Neuron (in vitro differentiated cells): ENCODE measurements around the gene ZER1.

Experiments used
- H2AFZ ChIP-seq: one replicate; pipeline ENCODE4 v1.6.1; 2013; ENCODE audit warnings: low read depth, mild to moderate bottlenecking, inconsistent platforms, low read length, moderate library complexity
- H3K27me3 ChIP-seq: one replicate; pipeline ENCODE4 v1.6.1; 2013; ENCODE audit warnings: low read length; ENCODE audit not compliant: insufficient read depth
- H3K36me3 ChIP-seq: one replicate; pipeline ENCODE4 v1.6.1; 2013; ENCODE audit warnings: low read length; ENCODE audit not compliant: insufficient read depth
- H3K4me1 ChIP-seq: one replicate; pipeline ENCODE4 v1.6.1; 2013; ENCODE audit warnings: low read length; ENCODE audit not compliant: insufficient read depth
- H3K4me3 ChIP-seq: 2 replicates; pipeline ENCODE4 v1.5.1; 2013; ENCODE audit warnings: mild to moderate bottlenecking, low read length, moderate library complexity
- H3K9me3 ChIP-seq: one replicate; pipeline ENCODE4 v1.6.1; 2013; ENCODE audit warnings: low read length

ZER1 gene

DNA sequence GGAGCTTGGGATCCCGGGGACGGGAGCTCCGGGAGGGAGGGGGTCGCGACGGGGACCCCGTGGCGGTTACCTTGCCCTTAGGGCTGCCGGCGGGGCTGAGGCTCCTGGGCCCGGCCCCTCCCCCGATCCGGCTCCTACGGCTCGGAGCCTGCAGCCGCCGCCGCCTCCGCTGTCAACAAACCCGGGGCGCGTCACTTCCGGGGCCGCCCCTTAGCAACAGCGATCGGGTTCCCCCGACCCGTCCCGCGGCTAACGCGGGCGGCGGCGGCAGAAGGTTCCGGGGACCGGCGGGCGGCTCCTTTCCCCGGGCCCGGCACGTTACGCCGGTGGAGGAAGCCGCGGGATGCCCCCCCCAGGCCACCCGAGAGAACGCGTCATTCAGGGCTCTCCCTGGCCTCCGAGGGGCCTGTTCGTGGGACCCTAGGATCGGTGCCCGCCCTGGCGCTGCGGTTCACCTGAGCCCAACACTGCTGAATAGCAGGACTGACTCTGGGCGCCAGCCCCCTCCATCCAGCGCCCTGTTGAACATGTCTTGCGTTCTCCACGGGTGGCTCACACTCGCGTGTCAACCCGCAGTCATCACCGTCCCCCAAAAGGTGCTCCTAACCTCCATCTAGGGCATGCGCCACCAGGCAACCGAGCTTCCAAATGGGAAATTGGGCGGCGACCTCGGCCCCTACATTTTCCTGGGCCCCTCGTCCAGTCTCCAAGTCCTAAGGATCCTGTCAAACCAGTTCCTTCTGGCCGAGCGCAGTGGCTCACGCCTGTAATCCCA, at the start of gene ZER1:
Gene ZER1 (minus strand): TSS at position 183 of the 775 bp plus-strand sequence. CDS start 16,362 bp downstream, outside the sequence.
- Histone ChIP-seq H3K4me1 (peaks cover 12% of the 10 kb centered on the region), H2AFZ (peak within 1 kb of the TSS; percentile 89), H3K36me3 (peaks cover 5% of the 10 kb centered on the region), H3K9me3 (no peaks in the 10 kb centered on the region), H3K4me3 (peak within 1 kb of the TSS; percentile 95), H3K27me3 (no peaks in the 10 kb centered on the region)

DNA sequence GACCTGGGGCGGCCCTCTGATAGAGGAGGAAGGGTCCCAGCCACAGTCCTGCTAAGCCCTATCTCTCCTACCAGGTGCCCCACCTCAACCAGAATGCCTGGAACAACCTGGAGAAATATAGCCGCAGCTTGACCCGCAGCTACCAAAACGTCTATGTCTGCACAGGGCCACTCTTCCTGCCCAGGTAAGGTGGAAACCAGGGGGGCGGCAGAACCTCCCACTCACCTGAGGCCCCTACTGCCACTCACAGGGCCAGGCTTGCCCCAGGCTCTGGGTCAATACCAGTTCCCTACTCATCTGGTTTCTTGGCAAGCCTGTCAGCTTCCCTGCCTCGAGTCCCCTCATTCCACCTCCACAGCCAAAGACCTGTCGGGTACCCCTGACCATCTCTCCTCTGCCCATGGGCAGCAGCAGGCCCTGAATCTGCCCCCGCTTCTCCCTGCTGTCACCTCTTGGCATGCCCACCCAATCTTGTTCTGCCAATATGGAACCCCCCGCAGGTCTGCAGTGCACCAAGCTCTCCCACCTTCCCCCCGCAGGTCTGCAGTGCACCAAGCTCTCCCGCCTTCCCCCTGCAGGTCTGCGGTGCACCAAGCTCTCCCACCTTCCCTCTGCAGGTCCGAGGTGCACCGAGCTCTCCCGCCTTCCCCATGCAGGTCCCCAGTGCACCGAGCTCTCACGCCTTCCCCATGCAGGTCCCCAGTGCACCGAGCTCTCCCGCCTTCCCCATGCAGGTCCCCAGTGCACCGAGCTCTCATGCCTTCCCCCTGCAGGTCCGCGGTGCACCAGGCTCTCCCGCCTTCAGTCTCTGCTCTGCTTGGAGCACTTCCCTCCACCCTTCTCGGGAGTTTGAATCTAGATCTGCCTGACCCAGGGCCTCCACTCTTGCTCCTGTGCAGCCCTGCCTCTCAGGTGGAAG, 49.2 kb upstream of the ZER1 start:
- no peak overlapping the region for H3K4me3 ChIP-seq
- H2AFZ ChIP-seq: no peak overlapping the region
- H3K4me1 ChIP-seq: no peaks in the 10 kb centered on the region
- H3K27me3 ChIP-seq: no peaks in the 10 kb centered on the region
- no peaks in the 10 kb centered on the region for H3K9me3 ChIP-seq
- H3K36me3 ChIP-seq: peaks cover 46% of the 10 kb centered on the region

DNA sequence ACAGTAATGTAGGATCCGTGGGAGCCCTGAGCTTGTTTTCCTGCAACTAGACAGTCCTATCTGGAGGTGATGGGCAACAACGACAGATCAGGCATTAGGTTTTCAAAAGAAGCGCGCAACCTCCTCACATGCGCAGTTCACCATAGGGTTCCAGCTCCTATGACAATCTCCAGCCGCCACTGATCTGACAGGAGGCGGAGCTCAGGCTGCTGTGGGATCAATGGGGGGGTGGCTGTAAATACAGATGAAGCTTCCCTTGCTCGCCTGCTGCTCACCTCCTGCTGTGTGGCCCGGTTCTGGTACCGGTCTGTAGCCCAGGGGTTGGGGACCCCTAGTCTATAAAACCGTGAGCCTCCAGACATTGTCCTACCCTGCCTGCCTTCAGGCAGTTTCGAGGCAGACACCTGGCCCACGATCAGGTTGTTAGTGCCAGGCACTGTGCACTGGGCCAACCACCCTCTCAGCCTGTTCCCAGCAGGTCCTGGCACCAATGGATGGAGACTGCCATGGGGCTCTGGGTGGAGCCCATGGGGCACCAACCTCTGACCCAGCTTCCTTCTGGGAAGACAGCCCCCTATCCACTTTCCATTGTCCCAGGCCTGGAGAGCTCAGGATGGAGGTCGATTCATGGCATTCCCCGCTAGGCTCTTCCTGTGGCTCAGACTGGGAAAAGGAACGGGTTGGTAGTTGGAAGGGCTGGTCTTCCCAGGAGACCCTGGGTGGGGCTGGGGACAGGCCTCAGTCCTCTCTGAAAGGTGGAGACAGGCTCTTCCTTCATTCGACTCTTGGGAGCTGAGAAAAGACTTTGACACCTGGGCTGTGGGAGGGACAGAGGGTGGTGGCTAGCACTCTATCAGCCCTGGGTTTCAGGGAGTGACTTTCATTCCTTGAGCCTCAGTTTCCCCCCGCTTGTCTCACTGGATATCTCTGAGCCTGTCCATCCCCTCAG, 48.3 kb upstream of the ZER1 start:
- H3K4me1 ChIP-seq: no peaks in the 10 kb centered on the region
- peaks cover 38% of the 10 kb centered on the region for H3K36me3 ChIP-seq
- H3K27me3 ChIP-seq: no peaks in the 10 kb centered on the region
- H3K4me3 ChIP-seq: no peak overlapping the region
- H2AFZ ChIP-seq: no peak overlapping the region
- no peaks in the 10 kb centered on the region for H3K9me3 ChIP-seq

DNA sequence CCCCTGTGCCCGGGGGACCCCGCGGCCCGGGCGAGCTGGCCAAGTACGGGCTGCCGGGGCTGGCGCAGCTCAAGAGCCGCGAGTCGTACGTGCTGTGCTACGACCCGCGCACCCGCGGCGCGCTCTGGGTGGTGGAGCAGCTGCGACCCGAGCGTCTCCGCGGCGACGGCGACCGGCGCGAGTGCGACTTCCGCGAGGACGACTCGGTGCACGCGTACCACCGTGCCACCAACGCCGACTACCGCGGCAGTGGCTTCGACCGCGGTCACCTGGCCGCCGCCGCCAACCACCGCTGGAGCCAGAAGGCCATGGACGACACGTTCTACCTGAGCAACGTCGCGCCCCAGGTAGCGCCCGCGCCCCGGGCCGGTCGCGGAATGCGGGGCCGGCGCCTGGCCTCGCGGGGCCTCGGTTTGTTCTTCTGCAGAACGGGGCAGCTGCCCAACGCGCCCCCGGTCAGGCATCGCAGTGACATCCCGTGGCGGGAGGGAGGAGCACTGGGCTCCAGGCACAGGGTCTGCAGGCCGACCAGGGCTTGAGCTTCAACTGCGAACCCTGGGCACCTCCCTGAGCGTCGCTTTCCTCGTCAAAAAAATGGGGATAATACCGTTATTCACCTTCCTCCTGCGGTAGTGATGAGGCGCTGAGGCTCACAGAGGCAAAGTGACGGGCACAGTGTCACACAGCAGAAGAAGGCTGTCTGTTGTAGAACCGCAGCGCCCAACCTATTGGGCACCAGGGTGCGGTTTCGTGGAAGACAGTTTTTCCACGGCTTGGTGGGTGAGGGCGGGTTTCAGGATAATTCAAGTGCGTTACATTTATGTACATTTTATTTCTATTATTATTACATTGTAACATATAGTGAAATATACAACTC, 47.4 kb upstream of the ZER1 start:
- no peaks in the 10 kb centered on the region for H3K9me3 ChIP-seq
- no peaks in the 10 kb centered on the region for H3K27me3 ChIP-seq
- no peaks in the 10 kb centered on the region for H3K4me1 ChIP-seq
- H3K36me3 ChIP-seq: peaks cover 29% of the 10 kb centered on the region
- peak overlapping the region; percentile 45 for H3K4me3 ChIP-seq
- H2AFZ ChIP-seq: no peak overlapping the region

- Histone ChIP-seq H3K36me3 (peaks cover 23% of the 10 kb centered on the region), H2AFZ (no peak within 1 kb of the TSS), H3K9me3 (no peaks in the 10 kb centered on the region), H3K4me3 (peak within 1 kb of the TSS; percentile 45), H3K4me1 (no peaks in the 10 kb centered on the region), H3K27me3 (no peaks in the 10 kb centered on the region)
Measured at GRCh38 chr9:128818099-128818838, 46.5 kb upstream of the ZER1 start, which contains the start of gene ENDOG. Gene ENDOG, plus strand, starts transcription at chr9:128818500. Its CDS starts 185 bp downstream, at chr9:128818685.

DNA sequence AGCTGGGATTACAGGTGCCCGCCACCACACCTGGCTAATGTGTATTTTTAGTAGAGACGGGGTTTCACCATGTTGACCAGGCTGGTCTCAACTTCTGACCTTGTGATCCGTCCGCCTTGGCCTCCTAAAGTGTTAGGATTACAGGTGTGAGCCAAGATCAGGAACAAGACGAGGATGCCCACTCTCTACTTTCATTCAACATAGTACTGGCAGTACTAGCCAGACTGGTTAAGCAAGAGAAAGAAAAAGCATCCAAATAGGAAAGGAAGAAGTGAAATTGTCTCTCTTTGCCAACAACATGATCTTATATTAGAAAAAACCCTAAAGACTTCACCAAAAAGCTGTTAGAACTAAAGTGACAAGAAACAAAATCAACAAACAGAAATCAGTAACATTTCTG, 39.1 kb upstream of the ZER1 start:
- no peak overlapping the region for H3K4me3 ChIP-seq
- no peak overlapping the region for H2AFZ ChIP-seq
- H3K4me1 ChIP-seq: no peaks in the 10 kb centered on the region
- peaks cover 28% of the 10 kb centered on the region for H3K36me3 ChIP-seq
- no peaks in the 10 kb centered on the region for H3K27me3 ChIP-seq
- no peaks in the 10 kb centered on the region for H3K9me3 ChIP-seq

DNA sequence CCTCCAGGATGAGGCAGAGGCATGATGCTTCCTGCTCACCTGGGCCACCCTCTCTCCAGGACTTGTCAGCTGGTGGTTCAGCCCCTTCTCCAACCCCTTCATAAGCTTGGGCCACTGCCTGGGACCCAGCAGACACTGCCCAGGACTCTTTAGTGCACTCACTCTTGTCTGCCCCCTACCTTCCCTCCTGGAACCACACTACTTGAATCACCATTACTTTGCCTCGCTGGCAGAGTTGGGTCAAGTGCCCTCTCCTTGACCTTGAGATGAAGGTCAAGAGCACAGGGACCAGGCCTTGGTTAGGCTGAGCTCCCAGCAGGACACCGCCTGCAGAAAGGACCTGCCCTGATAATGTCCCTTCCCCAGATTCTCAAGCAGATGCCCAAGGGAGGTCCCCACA, 38.1 kb upstream of the ZER1 start:
- H3K36me3 ChIP-seq: peaks cover 37% of the 10 kb centered on the region
- no peak overlapping the region for H3K4me3 ChIP-seq
- H3K27me3 ChIP-seq: no peaks in the 10 kb centered on the region
- no peak overlapping the region for H2AFZ ChIP-seq
- H3K9me3 ChIP-seq: no peaks in the 10 kb centered on the region
- H3K4me1 ChIP-seq: no peaks in the 10 kb centered on the region

DNA sequence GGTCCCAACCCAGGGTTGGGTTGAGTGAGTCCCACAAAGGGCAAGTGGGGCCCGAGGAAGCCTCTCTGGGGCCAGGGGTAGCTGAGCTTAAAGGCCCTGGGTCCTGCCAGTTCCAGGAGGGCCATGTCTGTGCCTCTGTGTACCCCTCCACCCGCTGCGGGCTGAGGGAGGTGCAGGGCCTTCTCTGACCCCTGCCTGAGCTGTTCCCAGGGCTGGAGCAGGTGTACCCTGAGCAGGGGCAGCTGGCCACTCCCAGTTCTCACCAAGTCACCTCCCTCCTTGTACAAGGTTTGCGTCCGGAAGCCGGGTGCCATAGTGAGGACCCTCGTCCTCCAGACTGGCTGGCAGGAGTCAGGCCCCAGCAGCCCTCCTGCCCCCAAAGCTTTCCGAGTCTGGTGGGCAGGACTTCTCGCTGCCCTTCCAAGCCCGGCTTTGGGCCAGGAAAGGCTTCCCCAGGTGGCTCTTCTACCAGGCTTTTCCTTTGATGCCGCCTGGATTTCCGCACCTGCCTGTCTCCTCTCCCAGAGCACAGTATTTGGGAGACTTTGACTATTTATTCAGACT, 37.4 kb upstream of the ZER1 start:
- Histone ChIP-seq H3K4me3 (no peak overlapping the region), H3K36me3 (peaks cover 38% of the 10 kb centered on the region), H3K4me1 (no peaks in the 10 kb centered on the region), H3K27me3 (no peaks in the 10 kb centered on the region), H3K9me3 (no peaks in the 10 kb centered on the region), H2AFZ (no peak overlapping the region)

DNA sequence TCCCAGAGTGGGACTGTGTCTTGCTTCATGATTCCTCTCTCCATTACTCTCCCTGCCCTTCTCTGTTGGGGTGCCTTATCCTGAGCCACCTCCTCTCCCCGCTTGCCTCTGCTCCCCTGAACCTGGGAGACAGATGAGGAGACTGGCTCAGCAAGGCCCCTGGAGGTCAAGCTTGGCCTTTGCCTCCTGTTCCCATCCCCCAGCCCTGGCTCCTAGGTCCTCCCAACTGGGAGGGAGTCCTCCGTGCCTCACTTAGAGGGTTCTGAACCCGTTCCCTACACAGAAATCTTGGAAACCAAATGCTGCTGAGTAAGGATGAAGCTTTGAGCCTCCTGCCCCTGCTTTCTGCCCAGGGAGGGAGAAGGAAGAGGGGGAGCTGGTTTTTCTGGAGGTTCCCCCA, 36.8 kb upstream of the ZER1 start:
- peaks cover 44% of the 10 kb centered on the region for H3K36me3 ChIP-seq
- no peak overlapping the region for H3K4me3 ChIP-seq
- no peaks in the 10 kb centered on the region for H3K9me3 ChIP-seq
- H2AFZ ChIP-seq: no peak overlapping the region
- H3K4me1 ChIP-seq: no peaks in the 10 kb centered on the region
- no peaks in the 10 kb centered on the region for H3K27me3 ChIP-seq

DNA sequence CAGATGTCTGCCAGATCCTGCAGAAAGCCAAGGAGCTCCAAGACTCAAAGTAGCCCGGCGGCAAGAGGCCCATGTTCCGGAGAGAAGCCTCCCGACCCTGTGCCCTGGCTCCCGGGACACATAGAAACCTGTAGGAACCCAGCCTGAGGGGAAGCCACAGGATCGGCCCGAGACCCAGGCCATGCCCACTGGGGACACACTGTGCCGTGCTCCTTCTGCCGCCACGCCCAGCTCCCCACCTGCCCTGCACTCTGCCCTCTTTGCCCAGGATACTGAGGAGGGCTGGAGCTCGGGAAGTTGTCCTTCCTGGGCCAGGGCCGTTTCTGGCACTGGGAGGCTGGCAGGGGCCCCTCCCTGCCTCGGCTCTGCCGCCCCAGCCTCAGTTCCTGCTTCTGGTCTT, 36.1 kb upstream of the ZER1 start:
- H3K27me3 ChIP-seq: no peaks in the 10 kb centered on the region
- peaks cover 47% of the 10 kb centered on the region for H3K36me3 ChIP-seq
- no peak overlapping the region for H2AFZ ChIP-seq
- no peak overlapping the region for H3K4me3 ChIP-seq
- no peaks in the 10 kb centered on the region for H3K9me3 ChIP-seq
- H3K4me1 ChIP-seq: no peaks in the 10 kb centered on the region

- H3K4me3 ChIP-seq: no peak overlapping the region
- H3K27me3 ChIP-seq: no peaks in the 10 kb centered on the region
- peaks cover 55% of the 10 kb centered on the region for H3K36me3 ChIP-seq
- H3K4me1 ChIP-seq: no peaks in the 10 kb centered on the region
- no peaks in the 10 kb centered on the region for H3K9me3 ChIP-seq
- H2AFZ ChIP-seq: no peak overlapping the region
Measured at GRCh38 chr9:128805661-128806060, 33.9 kb upstream of the ZER1 start.
